OCI-LY7 (cell line): Measurements from ENCODE around the gene FSIP2. TPM values are rescaled to one million over a fixed set of nuclear protein-coding genes. Genes with fewer than 3 reads are reported as not detected.

Source experiments
- BruUV-seq: library from RNA; stranded (reverse); fragments of 400-500 nt; replicated peaks from 2 replicates; lab custom pipeline; 2021; lab: Mats Ljungman, UMichigan
- CTCF ChIA-PET: fragments of 300-600 bp; sonication (Branson Sonifier 250); formaldehyde crosslinking; loops from one replicate; lab custom pipeline; 2022; ENCODE audit warnings: antibody characterized with exemption; ENCODE audit not compliant: unreplicated experiment; lab: Charles Lee
- POLR2A ChIA-PET: fragments of 300-600 bp; sonication (Branson Sonifier 250); formaldehyde crosslinking; loops from one replicate; lab custom pipeline; 2022; ENCODE audit warnings: antibody characterized with exemption; lab: Charles Lee
- DNase-seq: peaks from one replicate; pipeline ENCODE4 v3.0.0-alpha.2; 2015; ENCODE audit warnings: low spot score
- H2AFZ ChIP-seq: fragments of 200-600 bp; sonication (generic), shearing (Covaris generic); 2 replicates; pipeline ENCODE4 v1.6.1; 2014; ENCODE audit warnings: mild to moderate bottlenecking, antibody characterized with exemption, low read length, moderate library complexity
- H3K27ac ChIP-seq: fragments of 200-600 bp; sonication (generic); 2 replicates; pipeline ENCODE4 v1.5.1; 2014; ENCODE audit warnings: mixed run types, low read depth, mild to moderate bottlenecking, moderate library complexity, low read length, inconsistent platforms; ENCODE audit not compliant: poor library complexity, severe bottlenecking
- H3K36me3 ChIP-seq: fragments of 200-600 bp; sonication (generic); 2 replicates; pipeline ENCODE4 v1.6.1; 2014; ENCODE audit warnings: mild to moderate bottlenecking, antibody characterized with exemption, low read length, moderate library complexity, mixed read lengths; ENCODE audit not compliant: insufficient read depth
- H3K4me1 ChIP-seq: fragments of 200-600 bp; sonication (generic); 2 replicates; pipeline ENCODE4 v1.5.1; 2014; ENCODE audit warnings: mild to moderate bottlenecking, low read length; ENCODE audit not compliant: insufficient read depth, poor library complexity, severe bottlenecking
- H3K4me2 ChIP-seq: fragments of 200-600 bp; sonication (generic); 2 replicates; pipeline ENCODE4 v1.6.1; 2014; ENCODE audit warnings: mild to moderate bottlenecking, low read length
- H3K4me3 ChIP-seq: fragments of 200-600 bp; sonication (generic); 2 replicates; pipeline ENCODE4 v1.5.1; 2014; ENCODE audit warnings: mild to moderate bottlenecking, low read depth, low read length; ENCODE audit not compliant: poor library complexity, severe bottlenecking
- H3K79me2 ChIP-seq: fragments of 200-600 bp; sonication (generic); 2 replicates; pipeline ENCODE4 v1.6.1; 2016; ENCODE audit warnings: low read depth, mild to moderate bottlenecking, low read length, moderate library complexity, mixed read lengths; ENCODE audit not compliant: insufficient read depth
- H3K9me2 ChIP-seq: fragments of 200-600 bp; sonication (generic); 2 replicates; pipeline ENCODE4 v1.6.1; 2016; ENCODE audit warnings: mild to moderate bottlenecking, low read length, mixed read lengths; ENCODE audit not compliant: insufficient read depth
- H3K9me3 ChIP-seq: fragments of 200-600 bp; sonication (generic); 2 replicates; pipeline ENCODE4 v1.6.1; 2014; ENCODE audit warnings: mild to moderate bottlenecking, mixed run types, low read length, mixed read lengths
- H4K20me1 ChIP-seq: fragments of 200-600 bp; sonication (generic); 2 replicates; pipeline ENCODE4 v1.6.1; 2014; ENCODE audit warnings: mild to moderate bottlenecking, antibody characterized with exemption, low read length, moderate library complexity, mixed read lengths; ENCODE audit not compliant: insufficient read depth
- CTCF ChIP-seq: fragments of 200-600 bp; sonication (generic); conservative IDR thresholded peaks from 2 replicates; pipeline ENCODE4 v1.5.1; 2014; ENCODE audit warnings: mild to moderate bottlenecking, antibody characterized with exemption, low read length, moderate library complexity, mixed read lengths
- EZH2phosphoT487 ChIP-seq: fragments of 200-600 bp; sonication (generic); IDR thresholded peaks from 2 replicates; pipeline ENCODE4 v1.6.1; 2018; ENCODE audit warnings: low read depth, borderline replicate concordance, mild to moderate bottlenecking, mixed run types, antibody characterized with exemption, low read length, moderate library complexity, mixed read lengths
- intact Hi-C: fragments of 100-400 bp; cut with micrococcal nuclease; formaldehyde crosslinking; loops from one replicate; pipeline ENCODE4 v1.10.0; 2022; ENCODE audit not compliant: unreplicated experiment
- total RNA-seq, 2 experiments: library from RNA; depleted of rRNA in 1 of 2; stranded (reverse); fragments of >200 nt in 1 of 2; shearing (Covaris generic) in 1 of 2; gene quantifications; 2 replicates each; pipeline ENCODE4 v1.2.3, GENCODE V29; 2014 to 2022

Gene FSIP2
- total RNA-seq, 2 experiments from 2014 or later = 0.06 to 0.19 TPM

GRCh38 chr2:185736210-185736609, 2.4 kb upstream of the FSIP2 start:
- no peak overlapping the region for H2AFZ ChIP-seq
- no TSS peak for BruUV-seq
- ChIA-PET POLR2A (interaction anchor here (1.1 kb wide), 1 partner anchor 23 kb away, joined by 3 read pairs; no protein-coding TSS in a partner anchor), CTCF (no interaction called here)
- no peak overlapping the region for H3K4me2 ChIP-seq
- no peak for TF ChIP-seq CTCF
- no peak for TF ChIP-seq EZH2phosphoT487
- no peaks in the 10 kb centered on the region for H4K20me1 ChIP-seq
- no peaks in the 10 kb centered on the region for H3K9me3 ChIP-seq
- no peak overlapping the region for H3K27ac ChIP-seq
- DNase-seq = no peak
- intact Hi-C loops = no loop called here
- no peaks in the 10 kb centered on the region for H3K36me3 ChIP-seq
- no peaks in the 10 kb centered on the region for H3K9me2 ChIP-seq
- H3K4me3 ChIP-seq = no peak overlapping the region
- H3K4me1 ChIP-seq = no peaks in the 10 kb centered on the region
- no peaks in the 10 kb centered on the region for H3K79me2 ChIP-seq

- CTCF ChIA-PET = no interaction called here
- no TSS peak for BruUV-seq
- intact Hi-C loops = no loop called here
Measured at GRCh38 chr2:185745864-185746859, 7.6 kb downstream of the FSIP2 start.

More at GRCh38 chr2:185745864-185746859, 7.6 kb downstream of the FSIP2 start:
- Histone ChIP-seq H4K20me1 (no peaks in the 10 kb centered on the region), H3K9me2 (no peaks in the 10 kb centered on the region), H3K79me2 (no peaks in the 10 kb centered on the region), H3K4me1 (no peaks in the 10 kb centered on the region), H2AFZ (no peak overlapping the region), H3K27ac (no peak overlapping the region), H3K9me3 (no peaks in the 10 kb centered on the region), H3K36me3 (no peaks in the 10 kb centered on the region), H3K4me2 (no peak overlapping the region), H3K4me3 (no peak overlapping the region)
- no peak for DNase-seq
- TF ChIP-seq EZH2phosphoT487 = no peak
- TF ChIP-seq CTCF = no peak
- POLR2A ChIA-PET = interaction anchor here (0.7 to 0.9 kb wide), 3 partner anchors 8 to 208 kb away, joined by 3 read pairs; no protein-coding TSS in a partner anchor
